HFFc6 (cell line): Measurements from ENCODE around the gene TEKT3. TPM values are rescaled to one million over a fixed set of nuclear protein-coding genes. Genes with fewer than 3 reads are reported as not detected.

ENCODE experiments used
- DNase-seq: peaks from one replicate; pipeline ENCODE4 v3.0.0-alpha.2; 2018
- H3K27ac Mint-ChIP-seq: 2 replicates; pipeline ENCODE4 v1.8.0; 2020; ENCODE audit warnings: mild to moderate bottlenecking, mixed read lengths
- H3K27me3 Mint-ChIP-seq: 2 replicates; pipeline ENCODE4 v1.8.0; 2021; ENCODE audit warnings: mild to moderate bottlenecking, moderate library complexity, mixed read lengths; ENCODE audit not compliant: insufficient read depth
- H3K36me3 Mint-ChIP-seq: 2 replicates; pipeline ENCODE4 v1.8.0; 2021; ENCODE audit warnings: low read depth, mixed read lengths
- H3K4me1 Mint-ChIP-seq: 2 replicates; pipeline ENCODE4 v1.8.0; 2020; ENCODE audit warnings: low read depth, mixed read lengths
- H3K4me3 Mint-ChIP-seq: 2 replicates; pipeline ENCODE4 v1.8.0; 2020; ENCODE audit warnings: mild to moderate bottlenecking, moderate library complexity, mixed read lengths
- H3K9me3 Mint-ChIP-seq: 2 replicates; pipeline ENCODE4 v1.8.0; 2020; ENCODE audit warnings: mild to moderate bottlenecking, mixed read lengths
- total RNA-seq, 6 experiments: library from RNA; stranded (reverse); fragmentation: NEBNext Ultra II Directional; extraction: Animal tissue kit (Norgen Biotek cat#: 25700); gene quantifications; 2 replicates in 1 of 6; 3 replicates in 5 of 6; pipeline ENCODE4 v1.2.3, GENCODE V29; 2021
- TF ChIP-seq, protein P1 (sequence below): fragments of 200-600 bp; sonication (generic); IDR thresholded peaks from 2 replicates; pipeline ENCODE4 v1.5.0; 2021; ENCODE audit warnings: antibody characterized with exemption, mild to moderate bottlenecking

The TEKT3 gene
- total RNA-seq, 6 experiments from 2014 or later: not detected

- Mint-ChIP-seq H3K27ac (no peak overlapping the region), H3K9me3 (no peaks in the 10 kb centered on the region), H3K27me3 (peaks cover 5% of the 10 kb centered on the region), H3K36me3 (0 out of 2 replicates have a peak, but pooled peaks cover 4% of the 10 kb centered on the region), H3K4me1 (peaks cover 19% of the 10 kb centered on the region), H3K4me3 (no peak overlapping the region)
- DNase-seq: no peak
- TF ChIP-seq, protein P1, sequence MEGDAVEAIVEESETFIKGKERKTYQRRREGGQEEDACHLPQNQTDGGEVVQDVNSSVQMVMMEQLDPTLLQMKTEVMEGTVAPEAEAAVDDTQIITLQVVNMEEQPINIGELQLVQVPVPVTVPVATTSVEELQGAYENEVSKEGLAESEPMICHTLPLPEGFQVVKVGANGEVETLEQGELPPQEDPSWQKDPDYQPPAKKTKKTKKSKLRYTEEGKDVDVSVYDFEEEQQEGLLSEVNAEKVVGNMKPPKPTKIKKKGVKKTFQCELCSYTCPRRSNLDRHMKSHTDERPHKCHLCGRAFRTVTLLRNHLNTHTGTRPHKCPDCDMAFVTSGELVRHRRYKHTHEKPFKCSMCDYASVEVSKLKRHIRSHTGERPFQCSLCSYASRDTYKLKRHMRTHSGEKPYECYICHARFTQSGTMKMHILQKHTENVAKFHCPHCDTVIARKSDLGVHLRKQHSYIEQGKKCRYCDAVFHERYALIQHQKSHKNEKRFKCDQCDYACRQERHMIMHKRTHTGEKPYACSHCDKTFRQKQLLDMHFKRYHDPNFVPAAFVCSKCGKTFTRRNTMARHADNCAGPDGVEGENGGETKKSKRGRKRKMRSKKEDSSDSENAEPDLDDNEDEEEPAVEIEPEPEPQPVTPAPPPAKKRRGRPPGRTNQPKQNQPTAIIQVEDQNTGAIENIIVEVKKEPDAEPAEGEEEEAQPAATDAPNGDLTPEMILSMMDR: no peak
Observed at GRCh38 chr17:15350777-15351477, 9.5 kb upstream of the TEKT3 start.

DNA sequence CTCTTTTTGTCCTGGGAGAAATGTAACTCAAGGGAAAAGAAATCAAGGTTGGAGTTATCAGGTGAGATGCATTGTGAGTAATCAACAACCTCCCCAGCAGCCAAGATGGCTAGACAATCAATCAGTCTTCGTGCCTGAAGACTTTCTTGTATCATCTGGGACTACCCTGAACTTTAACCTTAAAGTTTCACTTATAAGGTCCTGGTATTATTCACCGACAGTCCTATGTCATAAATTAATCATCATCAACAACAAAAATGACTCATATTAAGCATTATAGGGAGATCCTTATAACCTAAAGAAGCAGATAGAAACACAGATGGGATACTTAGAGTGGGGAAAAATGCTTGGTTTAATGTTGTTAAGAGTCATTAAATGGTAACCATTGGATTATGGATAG lies 7.7 kb upstream of the TEKT3 start:
- no peak for DNase-seq
- H3K27ac Mint-ChIP-seq: no peak overlapping the region
- H3K4me1 Mint-ChIP-seq: peaks cover 29% of the 10 kb centered on the region
- TF ChIP-seq, protein P1: no peak
- peaks cover 3% of the 10 kb centered on the region for H3K27me3 Mint-ChIP-seq
- H3K36me3 Mint-ChIP-seq: no peaks in the 10 kb centered on the region
- no peak overlapping the region for H3K4me3 Mint-ChIP-seq
- no peaks in the 10 kb centered on the region for H3K9me3 Mint-ChIP-seq

DNA sequence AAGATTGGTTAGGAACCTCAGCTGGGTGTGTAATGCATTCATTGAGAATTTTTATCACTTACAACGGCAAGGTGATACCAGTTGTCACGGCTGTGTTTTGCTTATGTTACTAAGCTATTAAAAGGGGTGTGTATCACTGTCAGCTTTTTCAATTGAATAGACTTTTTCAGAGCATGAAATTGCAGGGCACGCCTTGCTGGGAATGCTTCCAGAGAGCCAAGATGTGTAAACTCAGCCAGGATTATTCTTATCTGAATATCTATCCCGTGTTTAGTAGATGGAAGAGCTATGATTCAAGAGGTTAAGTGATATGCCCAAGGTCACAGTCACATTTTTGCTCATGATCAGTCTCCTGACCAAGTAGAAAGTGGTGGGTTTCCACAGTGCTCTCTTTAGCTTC lies 6.6 kb upstream of the TEKT3 start:
- Mint-ChIP-seq H3K27me3 (peaks cover 3% of the 10 kb centered on the region), H3K4me3 (no peak overlapping the region), H3K36me3 (no peaks in the 10 kb centered on the region), H3K4me1 (peaks cover 40% of the 10 kb centered on the region), H3K9me3 (no peaks in the 10 kb centered on the region), H3K27ac (no peak overlapping the region)
- peak; percentile 52 for DNase-seq
- TF ChIP-seq, protein P1: no peak

- Mint-ChIP-seq H3K27ac (no peak overlapping the region), H3K4me1 (peaks cover 48% of the 10 kb centered on the region), H3K36me3 (no peaks in the 10 kb centered on the region), H3K4me3 (no peak overlapping the region), H3K9me3 (no peaks in the 10 kb centered on the region), H3K27me3 (peaks cover 12% of the 10 kb centered on the region)
- DNase-seq: no peak
- TF ChIP-seq, protein P1: no peak
Observed at GRCh38 chr17:15346066-15346595, 4.7 kb upstream of the TEKT3 start.

DNA sequence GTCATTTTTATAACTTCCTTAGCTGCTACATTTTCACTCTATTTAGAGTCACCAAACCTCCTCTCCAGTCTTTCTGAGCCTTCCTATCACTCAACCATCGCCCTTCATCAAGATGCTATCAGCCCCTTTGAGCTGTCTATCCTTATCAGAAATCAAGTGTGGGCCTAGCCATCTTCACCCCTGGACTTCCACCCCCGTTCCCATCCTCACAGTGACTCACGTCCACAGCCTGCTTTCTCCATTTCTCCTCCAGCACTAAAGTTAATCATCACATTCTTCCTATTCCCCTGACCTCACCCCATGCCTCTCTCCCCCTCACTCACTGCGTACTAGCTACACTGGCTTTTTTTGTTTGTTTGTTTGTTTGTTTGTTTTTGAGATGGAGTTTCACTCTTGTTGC lies 2.4 kb upstream of the TEKT3 start:
- Mint-ChIP-seq H3K27me3 (peaks cover 27% of the 10 kb centered on the region), H3K36me3 (no peaks in the 10 kb centered on the region), H3K27ac (peak overlapping the region; percentile 58; the same call in 1 of the 2 replicates), H3K9me3 (no peaks in the 10 kb centered on the region), H3K4me1 (peaks cover 53% of the 10 kb centered on the region), H3K4me3 (no peak overlapping the region)
- TF ChIP-seq, protein P1: no peak
- peak; percentile 58 for DNase-seq
